ENCODE data around the gene GARIN5B. TPM values are rescaled to one million over a fixed set of nuclear protein-coding genes. Genes with fewer than 3 reads are reported as not detected.

GARIN5B gene
- total and polyA plus RNA-seq, 2 experiments from 2014 or later = not detected

DNA sequence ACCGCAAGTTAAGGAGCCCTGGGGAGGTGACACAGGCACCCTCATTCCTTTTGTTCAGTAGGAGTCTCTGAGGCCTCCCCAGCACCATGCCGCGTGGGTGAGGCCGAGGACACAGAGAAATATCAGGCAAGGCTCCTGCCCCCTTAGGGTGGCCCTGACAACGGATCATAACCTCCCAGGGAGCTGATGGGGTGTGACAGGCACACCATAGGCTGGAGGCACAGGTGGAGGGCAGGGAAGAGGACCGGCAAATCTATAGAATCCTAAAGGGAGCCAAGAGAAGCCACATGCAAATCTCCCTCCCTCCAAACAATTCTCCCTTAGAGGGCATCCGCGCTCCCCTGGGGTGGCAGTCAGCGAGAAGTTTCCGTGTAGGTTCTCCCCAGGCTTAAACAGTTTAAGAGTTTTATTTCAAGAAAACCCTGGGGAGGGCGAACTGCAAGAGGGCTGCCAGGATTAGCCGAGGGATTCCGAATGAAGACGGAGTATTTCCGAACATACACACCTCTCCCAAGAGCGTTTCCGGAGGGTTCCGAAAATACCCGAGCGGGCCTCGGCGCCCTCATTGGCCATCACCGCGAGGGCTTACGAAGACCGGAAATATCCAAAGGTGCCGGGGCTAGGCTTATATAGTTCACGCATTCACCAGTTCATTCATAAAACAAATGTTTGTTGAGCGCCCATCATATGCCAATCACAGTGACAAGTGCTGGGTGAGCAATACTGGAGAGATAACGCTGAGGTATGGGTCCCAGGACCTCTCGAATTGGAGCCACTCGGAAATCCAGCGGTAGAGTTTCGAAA lies 22.1 kb upstream of the GARIN5B start:
- H3K27me3 Mint-ChIP-seq (ENCODE audit: insufficient read depth, low read depth, poor library complexity) = peaks cover 50% of the 10 kb centered on the region
- peaks cover 45% of the 10 kb centered on the region for H4K20me1 ChIP-seq (replicated peaks; ENCODE audit: insufficient read depth)
- peaks cover 45% of the 10 kb centered on the region for H3K4me1 Mint-ChIP-seq
- H2AFZ ChIP-seq = no peak overlapping the region
- no peaks in the 10 kb centered on the region for H3K9me2 ChIP-seq (ENCODE audit: insufficient read depth)
- TF ChIP-seq CREB1 (CRISPR knock-in tag; IDR thresholded peaks at IDR 0.05; ENCODE audit: low read depth) = no peak
- no peak for TF ChIP-seq ZNF331 (CRISPR knock-in tag; IDR thresholded peaks at IDR 0.05; ENCODE audit: low read depth)
- TF ChIP-seq EZH2 (IDR thresholded peaks at IDR 0.05; ENCODE audit: low read depth, unreplicated experiment) = no peak
- no peak for TF ChIP-seq EZH2phosphoT487 (IDR thresholded peaks at IDR 0.05; ENCODE audit: unreplicated experiment)
- peak; percentile 78 for ATAC-seq
- peaks cover 49% of the 10 kb centered on the region for H3K36me3 Mint-ChIP-seq (ENCODE audit: low read depth)
- peak overlapping the region; percentile 51 for H3K4me2 ChIP-seq
- peak overlapping the region; percentile 99 for H3K4me3 Mint-ChIP-seq
- peak; percentile 99 for DNase-seq (ENCODE audit: low spot score)
- H3F3A ChIP-seq (replicated peaks; ENCODE audit: low read depth) = peaks cover 50% of the 10 kb centered on the region
- peaks cover 46% of the 10 kb centered on the region for H3K4me1 ChIP-seq (ENCODE audit: insufficient read depth)
- peaks cover 5% of the 10 kb centered on the region; the same call in 2 of the 3 replicates for H3K9me3 Mint-ChIP-seq
- peaks cover 33% of the 10 kb centered on the region for H3K79me2 ChIP-seq (replicated peaks; ENCODE audit: insufficient read depth)
- peaks cover 12% of the 10 kb centered on the region for H3K27me3 ChIP-seq (ENCODE audit: insufficient read depth)
- peaks cover 11% of the 10 kb centered on the region; the same call in 1 of the 2 replicates for H3K36me3 ChIP-seq (ENCODE audit: insufficient read depth)
- peak overlapping the region; percentile 98 for H3K27ac Mint-ChIP-seq
- peak overlapping the region; percentile 11; the same call in 1 of the 2 replicates for H3K27ac ChIP-seq (ENCODE audit: low read depth)
- H3K4me3 ChIP-seq = peak overlapping the region; percentile 99

DNA sequence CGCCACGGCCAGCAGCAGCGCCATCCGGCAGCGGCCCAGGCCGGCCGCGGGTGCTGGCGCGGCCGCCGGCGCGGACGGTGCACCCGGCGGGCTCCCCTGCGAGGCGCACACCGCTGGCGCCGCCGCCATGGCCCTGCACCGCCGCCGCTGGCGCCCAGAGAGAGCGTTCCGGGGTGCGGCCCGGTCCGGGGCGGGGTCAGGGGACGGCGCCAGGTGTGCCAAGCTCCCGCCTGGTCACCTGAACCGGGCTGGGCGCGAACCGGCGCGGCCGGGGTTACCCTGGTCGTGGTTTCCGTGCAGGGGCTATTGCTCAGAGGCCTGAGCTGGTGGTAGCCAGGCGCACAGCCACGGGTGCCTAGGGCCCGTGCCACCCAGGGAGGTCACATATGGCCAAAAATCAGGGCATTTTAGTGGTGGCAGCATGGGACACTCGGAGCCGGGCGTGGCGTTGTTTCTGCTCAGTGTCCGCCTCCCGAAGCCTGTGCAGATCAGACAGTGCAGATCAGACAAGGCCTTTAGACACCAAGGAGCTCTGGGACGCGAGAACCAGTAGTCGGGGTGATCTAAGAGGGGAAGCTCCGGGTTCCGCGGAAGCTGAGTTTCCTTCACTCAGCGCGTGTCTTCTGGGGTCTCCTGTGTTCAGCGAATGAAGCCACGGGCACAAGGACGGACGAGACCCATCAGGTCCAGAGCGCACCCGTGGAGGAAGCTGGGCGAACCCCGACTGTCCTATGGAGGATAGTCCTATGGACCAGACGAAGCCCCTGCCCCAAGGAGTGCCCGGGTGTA lies 21.3 kb upstream of the GARIN5B start, which contains the start of gene TMEM238:
TSS of gene TMEM238 (minus strand) at position 162 of the 789 bp plus-strand sequence. CDS start at position 129, 33 bp downstream.
- Histone ChIP-seq H3K4me1 (ENCODE audit: insufficient read depth) (peaks cover 42% of the 10 kb centered on the region), H3K79me2 (replicated peaks; ENCODE audit: insufficient read depth) (peaks cover 33% of the 10 kb centered on the region), H3F3A (replicated peaks; ENCODE audit: low read depth) (peaks cover 43% of the 10 kb centered on the region), H3K27ac (ENCODE audit: low read depth) (peak within 1 kb of the TSS; percentile 1; the same call in 1 of the 2 replicates), H3K4me2 (peak within 1 kb of the TSS; percentile 87), H2AFZ (no peak within 1 kb of the TSS), H3K27me3 (ENCODE audit: insufficient read depth) (peaks cover 13% of the 10 kb centered on the region), H4K20me1 (replicated peaks; ENCODE audit: insufficient read depth) (peaks cover 39% of the 10 kb centered on the region), H3K9me2 (ENCODE audit: insufficient read depth) (no peaks in the 10 kb centered on the region), H3K36me3 (ENCODE audit: insufficient read depth) (peaks cover 10% of the 10 kb centered on the region; the same call in 1 of the 2 replicates), H3K4me3 (peak within 1 kb of the TSS; percentile 99)
- peaks cover 48% of the 10 kb centered on the region for H3K27me3 Mint-ChIP-seq (ENCODE audit: insufficient read depth, low read depth, poor library complexity)
- peaks cover 40% of the 10 kb centered on the region for H3K4me1 Mint-ChIP-seq
- DNase-seq (ENCODE audit: low spot score) (peak; percentile 40), ATAC-seq (peak; percentile 8)
- TF ChIP-seq ZNF114 (CRISPR knock-in tag; IDR thresholded peaks at IDR 0.05) = no peak
- TF ChIP-seq POLR2AphosphoS5 (IDR thresholded peaks at IDR 0.05; ENCODE audit: low read depth) = peak; percentile 14; the same call in 1 of the 2 replicates
- TF ChIP-seq, protein P1, sequence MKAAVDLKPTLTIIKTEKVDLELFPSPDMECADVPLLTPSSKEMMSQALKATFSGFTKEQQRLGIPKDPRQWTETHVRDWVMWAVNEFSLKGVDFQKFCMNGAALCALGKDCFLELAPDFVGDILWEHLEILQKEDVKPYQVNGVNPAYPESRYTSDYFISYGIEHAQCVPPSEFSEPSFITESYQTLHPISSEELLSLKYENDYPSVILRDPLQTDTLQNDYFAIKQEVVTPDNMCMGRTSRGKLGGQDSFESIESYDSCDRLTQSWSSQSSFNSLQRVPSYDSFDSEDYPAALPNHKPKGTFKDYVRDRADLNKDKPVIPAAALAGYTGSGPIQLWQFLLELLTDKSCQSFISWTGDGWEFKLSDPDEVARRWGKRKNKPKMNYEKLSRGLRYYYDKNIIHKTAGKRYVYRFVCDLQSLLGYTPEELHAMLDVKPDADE (IDR thresholded peaks at IDR 0.05) = no peak
- TF ChIP-seq ZNF331 (CRISPR knock-in tag; IDR thresholded peaks at IDR 0.05; ENCODE audit: low read depth) = no peak
- peaks cover 5% of the 10 kb centered on the region; the same call in 2 of the 3 replicates for H3K9me3 Mint-ChIP-seq
- peaks cover 41% of the 10 kb centered on the region for H3K36me3 Mint-ChIP-seq (ENCODE audit: low read depth)
- peak within 1 kb of the TSS; percentile 99 for H3K4me3 Mint-ChIP-seq
- peak within 1 kb of the TSS; percentile 98 for H3K27ac Mint-ChIP-seq
